ENCODE measurements around the gene COX4I2.

GRCh38 chr20:31663838-31664695 is 26.4 kb downstream of the COX4I2 start:
- TF ChIP-seq CTCF (IDR thresholded peaks at IDR 0.05) (no peak), ZFX (IDR thresholded peaks at IDR 0.05; ENCODE audit: borderline replicate concordance) (no peak)
